GM12892 (cell line): Measurements from ENCODE around the gene CABLES1.

Experiments
- DNase-seq: peaks from one replicate; pipeline ENCODE4 v3.0.0; 2011; ENCODE audit not compliant: insufficient read length
- FAIRE-seq: peaks from 2 replicates; lab custom pipeline; 2011; peaks lifted over from hg19 to GRCh38; lab: Jason Lieb, UNC
- POLR2A ChIP-seq: IDR thresholded peaks from 2 replicates; pipeline ENCODE4 v1.6.1; 2011; ENCODE audit warnings: low read depth, low read length, control low read depth
- POLR2AphosphoS5 ChIP-seq: IDR thresholded peaks from 2 replicates; pipeline ENCODE4 v1.6.1; 2011; ENCODE audit warnings: low read depth, low read length, control low read depth
- TAF1 ChIP-seq: IDR thresholded peaks from 2 replicates; pipeline ENCODE4 v1.6.1; 2011; ENCODE audit warnings: low read depth, mild to moderate bottlenecking, control low read depth, low read length, borderline replicate concordance

CABLES1 gene

GRCh38 chr18:23177433-23178072, 42.3 kb downstream of the CABLES1 start:
- no peak for DNase-seq
- no peak for FAIRE-seq

GRCh38 chr18:23178201-23178600, 42.9 kb downstream of the CABLES1 start:
- DNase-seq, result no peak
- FAIRE-seq, result no peak
- TF ChIP-seq TAF1 (no peak), POLR2AphosphoS5 (no peak)

More at GRCh38 chr18:23177433-23178072, 42.3 kb downstream of the CABLES1 start:
- TF ChIP-seq TAF1, result no peak
- TF ChIP-seq POLR2AphosphoS5, result no peak
- no peak for TF ChIP-seq POLR2A

GRCh38 chr18:23178661-23179081, 43.4 kb downstream of the CABLES1 start:
- FAIRE-seq (no peak), DNase-seq (no peak)
- no peak for TF ChIP-seq POLR2A
- no peak for TF ChIP-seq POLR2AphosphoS5
- no peak for TF ChIP-seq TAF1

- FAIRE-seq (no peak), DNase-seq (no peak)
- TF ChIP-seq TAF1, result no peak
- TF ChIP-seq POLR2A, result no peak
- TF ChIP-seq POLR2AphosphoS5, result no peak
Observed at GRCh38 chr18:23179416-23179815, 44.1 kb downstream of the CABLES1 start.

- FAIRE-seq (no peak), DNase-seq (no peak)
- TF ChIP-seq POLR2A (no peak), TAF1 (no peak), POLR2AphosphoS5 (no peak)
Observed at GRCh38 chr18:23181547-23181946, 46.3 kb downstream of the CABLES1 start.

- DNase-seq (no peak), FAIRE-seq (no peak)
Observed at GRCh38 chr18:23182606-23183005, 47.3 kb downstream of the CABLES1 start.

GRCh38 chr18:23183411-23184150, 48.3 kb downstream of the CABLES1 start:
- DNase-seq, result no peak
- no peak for TF ChIP-seq POLR2A
- TF ChIP-seq TAF1, result no peak
- no peak for TF ChIP-seq POLR2AphosphoS5
- no peak for FAIRE-seq

More at GRCh38 chr18:23182606-23183005, 47.3 kb downstream of the CABLES1 start:
- TF ChIP-seq TAF1 (no peak), POLR2AphosphoS5 (no peak), POLR2A (no peak)

- no peak for TF ChIP-seq POLR2AphosphoS5
- no peak for TF ChIP-seq POLR2A
- no peak for TF ChIP-seq TAF1
- no peak for FAIRE-seq
- no peak for DNase-seq
Observed at GRCh38 chr18:23186781-23187180, 51.5 kb downstream of the CABLES1 start.

GRCh38 chr18:23188068-23188760, 52.9 kb downstream of the CABLES1 start:
- TF ChIP-seq POLR2AphosphoS5 (no peak), POLR2A (no peak), TAF1 (no peak)
- FAIRE-seq (no peak), DNase-seq (no peak)

- TF ChIP-seq POLR2AphosphoS5 (no peak), POLR2A (no peak), TAF1 (no peak)
- FAIRE-seq, result no peak
- no peak for DNase-seq
Observed at GRCh38 chr18:23189099-23189498, 53.8 kb downstream of the CABLES1 start.

- TF ChIP-seq POLR2AphosphoS5, result no peak
- TF ChIP-seq POLR2A, result no peak
- no peak for TF ChIP-seq TAF1
- FAIRE-seq, result no peak
- DNase-seq, result no peak
Observed at GRCh38 chr18:23189768-23190661, 54.7 kb downstream of the CABLES1 start.
